ENCODE data around the gene MCF2L. TPM values are rescaled to one million over a fixed set of nuclear protein-coding genes. Genes with fewer than 3 reads are reported as not detected.

MCF2L gene
- total RNA-seq, 1 donor from 2014 or later, result not detected

GRCh38 chr13:113017506-113018215, 48.6 kb downstream of the MCF2L start:
- Mint-ChIP-seq H3K27me3 (ENCODE audit: insufficient read depth) (no peaks in the 10 kb centered on the region), H3K9me3 (no peaks in the 10 kb centered on the region), H3K27ac (no peak overlapping the region), H3K4me3 (no peak overlapping the region), H3K36me3 (ENCODE audit: low read depth) (no peaks in the 10 kb centered on the region), H3K4me1 (ENCODE audit: low read depth) (no peaks in the 10 kb centered on the region)
- no peak for DNase-seq (ENCODE audit: low spot score)
- intact Hi-C loops (cut with micrococcal nuclease), result no loop called here

- Mint-ChIP-seq H3K27ac (no peak overlapping the region), H3K4me3 (no peak overlapping the region), H3K4me1 (ENCODE audit: low read depth) (no peaks in the 10 kb centered on the region), H3K36me3 (ENCODE audit: low read depth) (no peaks in the 10 kb centered on the region), H3K9me3 (no peaks in the 10 kb centered on the region), H3K27me3 (ENCODE audit: insufficient read depth) (no peaks in the 10 kb centered on the region)
- intact Hi-C loops (cut with micrococcal nuclease), result no loop called here
- no peak for DNase-seq (ENCODE audit: low spot score)
Observed at GRCh38 chr13:113018676-113019465, 49.9 kb downstream of the MCF2L start.

- Mint-ChIP-seq H3K27ac (no peak overlapping the region), H3K9me3 (no peaks in the 10 kb centered on the region), H3K4me3 (no peak overlapping the region), H3K27me3 (ENCODE audit: insufficient read depth) (no peaks in the 10 kb centered on the region), H3K36me3 (ENCODE audit: low read depth) (no peaks in the 10 kb centered on the region), H3K4me1 (ENCODE audit: low read depth) (no peaks in the 10 kb centered on the region)
- intact Hi-C loops (cut with micrococcal nuclease), result no loop called here
- DNase-seq (ENCODE audit: low spot score), result no peak
Observed at GRCh38 chr13:113020323-113021080, 51.5 kb downstream of the MCF2L start.

GRCh38 chr13:113021391-113021790, 52.4 kb downstream of the MCF2L start:
- Mint-ChIP-seq H3K27ac (no peak overlapping the region), H3K4me3 (no peak overlapping the region), H3K9me3 (no peaks in the 10 kb centered on the region), H3K27me3 (ENCODE audit: insufficient read depth) (no peaks in the 10 kb centered on the region), H3K36me3 (ENCODE audit: low read depth) (no peaks in the 10 kb centered on the region), H3K4me1 (ENCODE audit: low read depth) (no peaks in the 10 kb centered on the region)
- intact Hi-C loops (cut with micrococcal nuclease), result no loop called here
- DNase-seq (ENCODE audit: low spot score), result no peak

GRCh38 chr13:113021811-113022210, 52.8 kb downstream of the MCF2L start:
- Mint-ChIP-seq H3K9me3 (no peaks in the 10 kb centered on the region), H3K27ac (no peak overlapping the region), H3K36me3 (ENCODE audit: low read depth) (no peaks in the 10 kb centered on the region), H3K4me3 (no peak overlapping the region), H3K4me1 (ENCODE audit: low read depth) (no peaks in the 10 kb centered on the region), H3K27me3 (ENCODE audit: insufficient read depth) (no peaks in the 10 kb centered on the region)
- DNase-seq (ENCODE audit: low spot score), result no peak
- intact Hi-C loops (cut with micrococcal nuclease), result no loop called here

GRCh38 chr13:113022391-113022744, 53.4 kb downstream of the MCF2L start:
- Mint-ChIP-seq H3K36me3 (ENCODE audit: low read depth) (no peaks in the 10 kb centered on the region), H3K27me3 (ENCODE audit: insufficient read depth) (peaks cover 2% of the 10 kb centered on the region), H3K9me3 (no peaks in the 10 kb centered on the region), H3K4me1 (ENCODE audit: low read depth) (no peaks in the 10 kb centered on the region), H3K4me3 (no peak overlapping the region), H3K27ac (no peak overlapping the region)
- intact Hi-C loops (cut with micrococcal nuclease), result no loop called here
- no peak for DNase-seq (ENCODE audit: low spot score)

- no peak for DNase-seq (ENCODE audit: low spot score)
- intact Hi-C loops (cut with micrococcal nuclease), result no loop called here
- Mint-ChIP-seq H3K4me1 (ENCODE audit: low read depth) (no peaks in the 10 kb centered on the region), H3K4me3 (no peak overlapping the region), H3K27me3 (ENCODE audit: insufficient read depth) (peaks cover 2% of the 10 kb centered on the region), H3K36me3 (ENCODE audit: low read depth) (no peaks in the 10 kb centered on the region), H3K9me3 (no peaks in the 10 kb centered on the region), H3K27ac (no peak overlapping the region)
Observed at GRCh38 chr13:113022745-113023574, 53.9 kb downstream of the MCF2L start.

GRCh38 chr13:113023694-113024430, 54.8 kb downstream of the MCF2L start:
- no peak overlapping the region for H3K4me3 Mint-ChIP-seq
- DNase-seq (ENCODE audit: low spot score), result no peak
- H3K27ac Mint-ChIP-seq, result no peak overlapping the region
- H3K27me3 Mint-ChIP-seq (ENCODE audit: insufficient read depth), result peaks cover 2% of the 10 kb centered on the region
- H3K4me1 Mint-ChIP-seq (ENCODE audit: low read depth), result no peaks in the 10 kb centered on the region
- intact Hi-C loops (cut with micrococcal nuclease), result no loop called here
- no peaks in the 10 kb centered on the region for H3K36me3 Mint-ChIP-seq (ENCODE audit: low read depth)
- no peaks in the 10 kb centered on the region for H3K9me3 Mint-ChIP-seq

- Mint-ChIP-seq H3K4me3 (no peak overlapping the region), H3K9me3 (no peaks in the 10 kb centered on the region), H3K4me1 (ENCODE audit: low read depth) (no peaks in the 10 kb centered on the region), H3K36me3 (ENCODE audit: low read depth) (no peaks in the 10 kb centered on the region), H3K27ac (no peak overlapping the region), H3K27me3 (ENCODE audit: insufficient read depth) (peaks cover 2% of the 10 kb centered on the region)
- intact Hi-C loops (cut with micrococcal nuclease), result no loop called here
- DNase-seq (ENCODE audit: low spot score), result no peak
Observed at GRCh38 chr13:113024466-113024865, 55.5 kb downstream of the MCF2L start.

GRCh38 chr13:113026391-113026910, 57.4 kb downstream of the MCF2L start:
- no peaks in the 10 kb centered on the region for H3K36me3 Mint-ChIP-seq (ENCODE audit: low read depth)
- no peaks in the 10 kb centered on the region for H3K9me3 Mint-ChIP-seq
- H3K4me3 Mint-ChIP-seq, result no peak overlapping the region
- peaks cover 2% of the 10 kb centered on the region for H3K27me3 Mint-ChIP-seq (ENCODE audit: insufficient read depth)
- H3K27ac Mint-ChIP-seq, result no peak overlapping the region
- no peak for DNase-seq (ENCODE audit: low spot score)
- no peaks in the 10 kb centered on the region for H3K4me1 Mint-ChIP-seq (ENCODE audit: low read depth)
- intact Hi-C loops (cut with micrococcal nuclease), result no loop called here

GRCh38 chr13:113027095-113027494, 58.1 kb downstream of the MCF2L start:
- Mint-ChIP-seq H3K27me3 (ENCODE audit: insufficient read depth) (peaks cover 2% of the 10 kb centered on the region), H3K27ac (no peak overlapping the region), H3K9me3 (no peaks in the 10 kb centered on the region), H3K36me3 (ENCODE audit: low read depth) (no peaks in the 10 kb centered on the region), H3K4me3 (no peak overlapping the region), H3K4me1 (ENCODE audit: low read depth) (no peaks in the 10 kb centered on the region)
- intact Hi-C loops (cut with micrococcal nuclease), result no loop called here
- DNase-seq (ENCODE audit: low spot score), result no peak

- Mint-ChIP-seq H3K4me3 (no peak overlapping the region), H3K4me1 (ENCODE audit: low read depth) (no peaks in the 10 kb centered on the region), H3K27me3 (ENCODE audit: insufficient read depth) (peaks cover 2% of the 10 kb centered on the region), H3K9me3 (no peaks in the 10 kb centered on the region), H3K27ac (no peak overlapping the region), H3K36me3 (ENCODE audit: low read depth) (no peaks in the 10 kb centered on the region)
- no peak for DNase-seq (ENCODE audit: low spot score)
- intact Hi-C loops (cut with micrococcal nuclease), result no loop called here
Observed at GRCh38 chr13:113027566-113027965, 58.6 kb downstream of the MCF2L start.
